GM12801 (cell line): ENCODE results near the gene COLEC12.

Experiments used
- CTCF ChIP-seq: IDR thresholded peaks from one replicate; pipeline ENCODE4 v1.5.1; 2011; ENCODE audit warnings: control low read depth; ENCODE audit not compliant: insufficient read length; ENCODE audit errors: extremely low read depth

The COLEC12 gene

GRCh38 chr18:432791-433190, 67.7 kb downstream of the COLEC12 start:
- no peak for TF ChIP-seq CTCF

DNA sequence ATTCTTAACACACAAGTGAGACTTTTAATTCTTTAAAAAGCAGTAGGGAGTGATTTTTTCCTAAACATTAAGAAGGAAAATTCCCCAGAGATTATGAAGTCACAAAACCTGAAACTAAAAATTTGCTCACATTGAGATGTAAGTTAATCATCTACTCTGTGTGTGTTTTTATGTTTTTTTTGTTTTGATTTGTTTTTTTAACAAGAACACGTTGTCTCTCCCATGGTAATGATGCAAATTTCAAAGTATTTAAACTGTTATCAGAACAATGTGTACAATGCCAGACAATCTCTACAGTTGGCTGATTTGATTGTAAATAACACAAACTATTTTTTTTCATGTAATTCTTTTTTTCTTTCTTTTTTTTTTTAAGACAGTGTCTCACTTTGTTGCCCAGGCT, 71.5 kb downstream of the COLEC12 start:
- TF ChIP-seq CTCF: no peak

- no peak for TF ChIP-seq CTCF
Observed at GRCh38 chr18:427005-427404, 73.5 kb downstream of the COLEC12 start.

GRCh38 chr18:425106-425745, 75.3 kb downstream of the COLEC12 start:
- no peak for TF ChIP-seq CTCF

DNA sequence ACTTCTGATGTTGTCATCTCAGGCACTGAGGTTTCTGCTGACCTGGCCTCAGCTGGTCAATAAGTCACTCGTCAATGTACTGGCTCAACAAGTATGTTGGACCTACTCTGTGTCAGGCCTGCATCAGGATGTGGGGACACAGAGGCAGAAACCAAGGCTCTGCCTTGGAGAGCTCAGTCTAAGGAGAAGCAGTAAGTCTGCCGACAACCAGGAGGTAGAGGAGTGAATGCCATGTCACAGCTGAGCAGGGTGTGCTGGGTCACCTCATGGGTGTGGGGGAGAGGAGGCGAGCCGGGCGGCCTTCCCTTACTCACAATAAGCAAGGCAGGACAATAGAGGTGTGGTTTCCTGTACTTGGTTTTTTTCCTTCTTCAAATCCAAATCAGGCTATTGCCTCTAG, 75.8 kb downstream of the COLEC12 start:
- TF ChIP-seq CTCF: no peak

- TF ChIP-seq CTCF: no peak
Observed at GRCh38 chr18:424071-424661, 76.3 kb downstream of the COLEC12 start.

- TF ChIP-seq CTCF: no peak
Observed at GRCh38 chr18:422966-423365, 77.5 kb downstream of the COLEC12 start.
